ENCODE data around the gene APH1A.

Gene APH1A

GRCh38 chr1:150281221-150281757 is 12.5 kb upstream of the APH1A start:
- DNase-seq (ENCODE audit: low spot score) = no peak
- peak overlapping the region; percentile 32 for H3K4me3 ChIP-seq (ENCODE audit: severe bottlenecking)
- peak; percentile 55 for ATAC-seq (ENCODE audit: low read depth)

GRCh38 chr1:150280138-150280707 is 11.4 kb upstream of the APH1A start:
- no peak overlapping the region for H3K27ac ChIP-seq (ENCODE audit: poor library complexity, severe bottlenecking)
- no peak overlapping the region for H3K4me3 ChIP-seq (ENCODE audit: severe bottlenecking)
- no peaks in the 10 kb centered on the region for H3K9me3 ChIP-seq (ENCODE audit: severe bottlenecking)
- no peaks in the 10 kb centered on the region for H3K27me3 ChIP-seq (ENCODE audit: insufficient read depth, poor library complexity, severe bottlenecking)
- no peak for TF ChIP-seq CTCF (IDR thresholded peaks at IDR 0.05; ENCODE audit: poor library complexity, severe bottlenecking)
- DNase-seq (ENCODE audit: low spot score) = no peak
- ATAC-seq (ENCODE audit: low read depth) = no peak
- no peaks in the 10 kb centered on the region for H3K36me3 ChIP-seq (ENCODE audit: low read depth)
- H3K4me1 ChIP-seq (ENCODE audit: insufficient read depth, poor library complexity, severe bottlenecking) = peaks cover 6% of the 10 kb centered on the region

More at GRCh38 chr1:150281221-150281757, 12.5 kb upstream of the APH1A start:
- Histone ChIP-seq H3K4me1 (ENCODE audit: insufficient read depth, poor library complexity, severe bottlenecking) (peaks cover 6% of the 10 kb centered on the region), H3K27me3 (ENCODE audit: insufficient read depth, poor library complexity, severe bottlenecking) (no peaks in the 10 kb centered on the region), H3K27ac (ENCODE audit: poor library complexity, severe bottlenecking) (peak overlapping the region; percentile 61), H3K9me3 (ENCODE audit: severe bottlenecking) (no peaks in the 10 kb centered on the region), H3K36me3 (ENCODE audit: low read depth) (no peaks in the 10 kb centered on the region)
- TF ChIP-seq CTCF (IDR thresholded peaks at IDR 0.05; ENCODE audit: poor library complexity, severe bottlenecking) = peak; percentile 93

- H3K27ac ChIP-seq (ENCODE audit: poor library complexity, severe bottlenecking) = no peak overlapping the region
- no peak for TF ChIP-seq CTCF (IDR thresholded peaks at IDR 0.05; ENCODE audit: poor library complexity, severe bottlenecking)
- H3K27me3 ChIP-seq (ENCODE audit: insufficient read depth, poor library complexity, severe bottlenecking) = no peaks in the 10 kb centered on the region
- ATAC-seq (ENCODE audit: low read depth) (no peak), DNase-seq (ENCODE audit: low spot score) (no peak)
- H3K9me3 ChIP-seq (ENCODE audit: severe bottlenecking) = no peaks in the 10 kb centered on the region
- H3K4me3 ChIP-seq (ENCODE audit: severe bottlenecking) = no peak overlapping the region
- no peaks in the 10 kb centered on the region for H3K36me3 ChIP-seq (ENCODE audit: low read depth)
- H3K4me1 ChIP-seq (ENCODE audit: insufficient read depth, poor library complexity, severe bottlenecking) = no peaks in the 10 kb centered on the region
Observed at GRCh38 chr1:150273311-150273710, 4.5 kb upstream of the APH1A start.

- H3K27ac ChIP-seq (ENCODE audit: poor library complexity, severe bottlenecking) = no peak overlapping the region
Observed at GRCh38 chr1:150271291-150271959, 2.6 kb upstream of the APH1A start.

More at GRCh38 chr1:150271291-150271959, 2.6 kb upstream of the APH1A start:
- no peak for TF ChIP-seq CTCF (IDR thresholded peaks at IDR 0.05; ENCODE audit: poor library complexity, severe bottlenecking)
- DNase-seq (ENCODE audit: low spot score) (no peak), ATAC-seq (ENCODE audit: low read depth) (no peak)
- H3K36me3 ChIP-seq (ENCODE audit: low read depth) = peaks cover 11% of the 10 kb centered on the region
- no peaks in the 10 kb centered on the region for H3K9me3 ChIP-seq (ENCODE audit: severe bottlenecking)
- no peaks in the 10 kb centered on the region for H3K27me3 ChIP-seq (ENCODE audit: insufficient read depth, poor library complexity, severe bottlenecking)
- H3K4me1 ChIP-seq (ENCODE audit: insufficient read depth, poor library complexity, severe bottlenecking) = no peaks in the 10 kb centered on the region
- no peak overlapping the region for H3K4me3 ChIP-seq (ENCODE audit: severe bottlenecking)
